PC-9 (cell line): ENCODE data around the gene CFAP20DC. TPM values are rescaled to one million over a fixed set of nuclear protein-coding genes. Genes with fewer than 3 reads are reported as not detected.

ENCODE experiments used
- BruUV-seq: library from RNA; stranded (reverse); fragments of 400-500 nt; replicated peaks from 2 replicates; lab custom pipeline; 2021; lab: Mats Ljungman, UMichigan
- CTCF ChIA-PET: fragments of 300-600 bp; sonication (Branson Sonifier 250); formaldehyde crosslinking; loops from one replicate; lab custom pipeline; 2022; ENCODE audit warnings: antibody characterized with exemption; lab: Charles Lee
- POLR2A ChIA-PET: fragments of 300-600 bp; sonication (Branson Sonifier 250); formaldehyde crosslinking; loops from one replicate; lab custom pipeline; 2022; ENCODE audit warnings: antibody characterized with exemption; ENCODE audit not compliant: unreplicated experiment; lab: Charles Lee
- DNase-seq, 2 experiments: peaks; one replicate each; pipeline versions ENCODE4 v3.0.0 to v3.0.0-alpha.2; 2015 to 2022; ENCODE audit warnings: mixed read lengths in 1 of 2
- H2AFZ ChIP-seq: fragments of 200-600 bp; sonication (generic); 2 replicates; pipeline ENCODE4 v1.8.1; 2017; ENCODE audit warnings: antibody characterized with exemption
- H3F3A ChIP-seq: fragments of 200-600 bp; sonication (generic); 2 replicates; pipeline ENCODE4 v1.8.1; 2017; ENCODE audit warnings: antibody characterized with exemption, mild to moderate bottlenecking, low read depth; ENCODE audit not compliant: insufficient read depth
- H3K27ac ChIP-seq: fragments of 200-600 bp; sonication (generic); 2 replicates; pipeline ENCODE4 v1.6.1; 2016; ENCODE audit warnings: mixed run types
- H3K27me3 ChIP-seq: fragments of 200-600 bp; sonication (generic); 2 replicates; pipeline ENCODE4 v1.6.1; 2016; ENCODE audit warnings: low read depth, mixed run types; ENCODE audit not compliant: insufficient read depth
- H3K36me3 ChIP-seq: fragments of 200-600 bp; sonication (generic); 2 replicates; pipeline ENCODE4 v1.6.1; 2016; ENCODE audit warnings: low read depth, mixed run types
- H3K4me1 ChIP-seq: fragments of 200-600 bp; sonication (generic); replicated peaks from 2 replicates; pipeline ENCODE4 v1.6.1; 2016; ENCODE audit warnings: mixed run types; ENCODE audit not compliant: insufficient read depth
- H3K4me2 ChIP-seq: fragments of 200-600 bp; sonication (generic); 2 replicates; pipeline ENCODE4 v1.6.1; 2017; ENCODE audit warnings: mixed run types
- H3K4me3 ChIP-seq: fragments of 200-600 bp; sonication (generic); 2 replicates; pipeline ENCODE4 v1.6.1; 2016; ENCODE audit warnings: mixed run types
- H3K79me2 ChIP-seq: fragments of 200-600 bp; sonication (generic); 2 replicates; pipeline ENCODE4 v1.6.1; 2017; ENCODE audit warnings: low read depth, mixed run types
- H3K9me2 ChIP-seq: fragments of 200-600 bp; sonication (generic); 2 replicates; pipeline ENCODE4 v1.8.1; 2017; ENCODE audit warnings: mild to moderate bottlenecking; ENCODE audit not compliant: insufficient read depth
- H3K9me3 ChIP-seq: fragments of 200-600 bp; sonication (generic); 2 replicates; pipeline ENCODE4 v1.8.1; 2016; ENCODE audit warnings: low read depth; ENCODE audit not compliant: insufficient read depth
- H4K20me1 ChIP-seq: fragments of 200-600 bp; sonication (generic); 2 replicates; pipeline ENCODE4 v1.8.1; 2017; ENCODE audit not compliant: insufficient read depth
- EZH2 ChIP-seq: fragments of 200-600 bp; sonication (generic); IDR thresholded peaks from 2 replicates; pipeline ENCODE4 v1.8.0; 2017; ENCODE audit warnings: antibody characterized with exemption, low read depth
- intact Hi-C: fragments of 100-400 bp; cut with micrococcal nuclease; formaldehyde crosslinking; loops from one replicate; pipeline ENCODE4 v1.10.0; 2022; ENCODE audit not compliant: unreplicated experiment
- total RNA-seq: library from RNA; stranded (reverse); gene quantifications from 2 replicates; pipeline ENCODE4 v1.2.3, GENCODE V29; 2021
- TF ChIP-seq, protein P1 (sequence below): fragments of 200-600 bp; sonication (generic); conservative IDR thresholded peaks from 2 replicates; pipeline ENCODE4 v1.6.1; 2017; ENCODE audit warnings: mixed run types, antibody characterized with exemption, mild to moderate bottlenecking, moderate library complexity

Gene CFAP20DC
- total RNA-seq, 1 experiment from 2014 or later, result 6.7 TPM

DNA sequence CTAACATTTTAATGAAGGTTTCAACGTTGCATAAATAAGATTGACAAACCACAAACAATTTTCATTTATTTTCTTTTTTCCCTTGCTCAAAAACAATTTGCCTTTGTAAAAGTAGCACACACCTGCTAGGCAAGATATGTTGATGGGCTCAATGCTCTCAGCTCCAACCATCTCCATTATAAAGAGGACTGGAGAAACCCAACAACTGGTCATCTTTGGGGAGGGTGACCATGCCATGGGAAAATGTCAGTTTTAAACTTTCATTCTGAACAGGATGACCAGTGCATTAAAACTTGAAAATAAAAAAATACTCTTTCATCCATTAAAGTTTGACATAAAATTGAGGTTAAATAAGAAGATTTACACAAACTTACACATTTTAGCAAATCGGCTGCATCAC lies 183.7 kb downstream of the CFAP20DC start:
- H3K27ac ChIP-seq, result no peak overlapping the region
- no peaks in the 10 kb centered on the region for H3K9me3 ChIP-seq
- DNase-seq, result no peak
- H3K36me3 ChIP-seq, result no peaks in the 10 kb centered on the region
- no TSS peak for BruUV-seq
- no peak overlapping the region for H2AFZ ChIP-seq
- H3K4me1 ChIP-seq, result no peaks in the 10 kb centered on the region
- no peaks in the 10 kb centered on the region for H3K9me2 ChIP-seq
- H4K20me1 ChIP-seq, result no peaks in the 10 kb centered on the region
- no peak for TF ChIP-seq EZH2
- TF ChIP-seq, protein P1, sequence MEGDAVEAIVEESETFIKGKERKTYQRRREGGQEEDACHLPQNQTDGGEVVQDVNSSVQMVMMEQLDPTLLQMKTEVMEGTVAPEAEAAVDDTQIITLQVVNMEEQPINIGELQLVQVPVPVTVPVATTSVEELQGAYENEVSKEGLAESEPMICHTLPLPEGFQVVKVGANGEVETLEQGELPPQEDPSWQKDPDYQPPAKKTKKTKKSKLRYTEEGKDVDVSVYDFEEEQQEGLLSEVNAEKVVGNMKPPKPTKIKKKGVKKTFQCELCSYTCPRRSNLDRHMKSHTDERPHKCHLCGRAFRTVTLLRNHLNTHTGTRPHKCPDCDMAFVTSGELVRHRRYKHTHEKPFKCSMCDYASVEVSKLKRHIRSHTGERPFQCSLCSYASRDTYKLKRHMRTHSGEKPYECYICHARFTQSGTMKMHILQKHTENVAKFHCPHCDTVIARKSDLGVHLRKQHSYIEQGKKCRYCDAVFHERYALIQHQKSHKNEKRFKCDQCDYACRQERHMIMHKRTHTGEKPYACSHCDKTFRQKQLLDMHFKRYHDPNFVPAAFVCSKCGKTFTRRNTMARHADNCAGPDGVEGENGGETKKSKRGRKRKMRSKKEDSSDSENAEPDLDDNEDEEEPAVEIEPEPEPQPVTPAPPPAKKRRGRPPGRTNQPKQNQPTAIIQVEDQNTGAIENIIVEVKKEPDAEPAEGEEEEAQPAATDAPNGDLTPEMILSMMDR, result no peak
- no peak overlapping the region for H3K4me2 ChIP-seq
- no peak overlapping the region for H3K4me3 ChIP-seq
- no peaks in the 10 kb centered on the region for H3K27me3 ChIP-seq
- ChIA-PET POLR2A (no interaction called here), CTCF (no interaction called here)
- H3K79me2 ChIP-seq, result no peaks in the 10 kb centered on the region
- no peaks in the 10 kb centered on the region for H3F3A ChIP-seq
- intact Hi-C loops, result no loop called here

DNA sequence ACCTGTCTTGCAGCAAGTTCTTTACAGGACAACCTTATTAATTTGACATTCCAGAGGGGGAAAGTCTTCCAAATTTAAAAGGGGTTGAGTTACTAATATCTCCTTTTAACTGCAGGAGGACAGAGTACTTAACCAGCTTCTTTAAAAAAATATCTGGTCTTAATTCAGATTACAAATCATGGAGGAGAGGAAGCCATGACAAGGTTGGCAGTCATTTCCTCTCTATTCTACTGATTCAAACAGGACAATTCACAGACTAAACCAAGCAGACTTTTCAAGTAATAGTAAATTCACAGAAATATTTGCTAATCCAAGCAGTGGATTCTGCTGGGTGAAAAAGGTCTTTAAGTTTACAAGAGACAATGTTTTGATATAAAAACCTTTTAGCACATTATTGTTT lies 185.3 kb downstream of the CFAP20DC start:
- no peak overlapping the region for H2AFZ ChIP-seq
- CTCF ChIA-PET, result no interaction called here

DNA sequence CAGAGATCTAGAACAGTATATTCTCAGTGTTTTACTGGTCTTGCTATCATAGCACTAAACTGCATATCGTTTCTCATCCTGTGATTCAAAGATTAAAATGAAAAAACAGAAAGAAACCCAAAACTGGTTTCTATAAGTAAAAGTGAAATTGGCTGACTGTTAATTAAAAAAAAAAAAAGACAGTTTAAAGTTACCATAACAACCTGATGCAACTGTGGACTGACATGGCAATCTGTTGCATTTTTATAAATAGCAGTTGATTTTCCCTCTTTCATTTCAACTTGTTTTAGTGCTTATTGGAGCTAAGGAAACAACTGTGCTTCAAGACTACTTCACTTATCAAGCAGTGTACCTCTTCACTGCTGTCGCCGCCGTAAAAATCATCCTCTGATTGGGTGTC lies 186.6 kb downstream of the CFAP20DC start:
- no peaks in the 10 kb centered on the region for H3F3A ChIP-seq
- no peaks in the 10 kb centered on the region for H3K9me3 ChIP-seq
- H3K4me1 ChIP-seq, result no peaks in the 10 kb centered on the region
- BruUV-seq, result no TSS peak
- H3K36me3 ChIP-seq, result no peaks in the 10 kb centered on the region
- H3K4me3 ChIP-seq, result no peak overlapping the region
- H3K27ac ChIP-seq, result no peak overlapping the region
- no peak for DNase-seq
- intact Hi-C loops, result no loop called here
- no peak for TF ChIP-seq EZH2
- TF ChIP-seq, protein P1, result no peak
- H2AFZ ChIP-seq, result no peak overlapping the region
- POLR2A ChIA-PET, result no interaction called here
- H3K4me2 ChIP-seq, result no peak overlapping the region
- no peaks in the 10 kb centered on the region for H3K9me2 ChIP-seq
- no peaks in the 10 kb centered on the region for H3K79me2 ChIP-seq
- CTCF ChIA-PET, result no interaction called here
- H4K20me1 ChIP-seq, result no peaks in the 10 kb centered on the region
- H3K27me3 ChIP-seq, result no peaks in the 10 kb centered on the region

More for the DNA sequence above, 185.3 kb downstream of the CFAP20DC start:
- H3K9me3 ChIP-seq, result no peaks in the 10 kb centered on the region
- H3F3A ChIP-seq, result no peaks in the 10 kb centered on the region
- intact Hi-C loops, result no loop called here
- H3K4me1 ChIP-seq, result no peaks in the 10 kb centered on the region
- no peaks in the 10 kb centered on the region for H3K36me3 ChIP-seq
- H3K4me3 ChIP-seq, result no peak overlapping the region
- no peaks in the 10 kb centered on the region for H4K20me1 ChIP-seq
- H3K27ac ChIP-seq, result no peak overlapping the region
- POLR2A ChIA-PET, result no interaction called here
- no peaks in the 10 kb centered on the region for H3K27me3 ChIP-seq
- no peaks in the 10 kb centered on the region for H3K9me2 ChIP-seq
- TF ChIP-seq, protein P1, result no peak
- no peak for TF ChIP-seq EZH2
- no peaks in the 10 kb centered on the region for H3K79me2 ChIP-seq
- no peak overlapping the region for H3K4me2 ChIP-seq
- no peak for DNase-seq
- no TSS peak for BruUV-seq
